ENCODE data around the gene HAND1. TPM values are rescaled to one million over a fixed set of nuclear protein-coding genes. Genes with fewer than 3 reads are reported as not detected.
"Not testable (repeated sequence)": the region's sequence is repeated elsewhere in the genome, so short reads cannot be mapped to it uniquely, and the experiment has no call there.

HAND1 gene
- polyA plus RNA-seq, 3 donors from 2014 or later: not detected

- not testable (repeated sequence) for H3K4me3 Mint-ChIP-seq, DNase-seq, H3K27ac Mint-ChIP-seq, H3K36me3 Mint-ChIP-seq, H3K9me3 Mint-ChIP-seq
- H3K4me1 Mint-ChIP-seq: peaks cover 14% of the 10 kb centered on the region in 2 donors
- peaks cover 1 to 16% (median 3%) of the 10 kb centered on the region in 3 donors for H3K27me3 Mint-ChIP-seq (ENCODE audit: low read depth in 3 of 3)
Observed at GRCh38 chr5:154515488-154515887, 37.5 kb upstream of the HAND1 start.

- no peak for DNase-seq
- Mint-ChIP-seq H3K27me3 (ENCODE audit: low read depth in 3 of 3) (peaks cover 1 to 17% (median 6%) of the 10 kb centered on the region in 3 donors), H3K4me1 (peaks cover 14% of the 10 kb centered on the region in 2 donors), H3K36me3 (peaks cover 0 to 3% (median 0%) of the 10 kb centered on the region in 3 donors), H3K9me3 (no peaks in the 10 kb centered on the region), H3K27ac (no peak overlapping the region), H3K4me3 (peak overlapping the region in 1 of 5 donors; percentile 4)
Observed at GRCh38 chr5:154514331-154514730, 36.3 kb upstream of the HAND1 start.

GRCh38 chr5:154513669-154514084, 35.6 kb upstream of the HAND1 start:
- H3K27me3 Mint-ChIP-seq (ENCODE audit: low read depth in 3 of 3): peaks cover 1 to 22% (median 5%) of the 10 kb centered on the region in 3 donors
- H3K4me3 Mint-ChIP-seq: peak overlapping the region in 3 of 5 donors; percentile 5 to 46 (median 46)
- H3K4me1 Mint-ChIP-seq: peaks cover 14% of the 10 kb centered on the region in 2 donors
- H3K9me3 Mint-ChIP-seq: no peaks in the 10 kb centered on the region
- H3K27ac Mint-ChIP-seq: no peak overlapping the region
- peaks cover 0 to 3% (median 0%) of the 10 kb centered on the region in 3 donors for H3K36me3 Mint-ChIP-seq
- no peak for DNase-seq

- peaks cover 0 to 3% (median 0%) of the 10 kb centered on the region in 3 donors for H3K36me3 Mint-ChIP-seq
- H3K27me3 Mint-ChIP-seq (ENCODE audit: low read depth in 3 of 3): peaks cover 1 to 22% (median 8%) of the 10 kb centered on the region in 3 donors
- no peak for DNase-seq
- no peak overlapping the region for H3K27ac Mint-ChIP-seq
- H3K4me1 Mint-ChIP-seq: peaks cover 20 to 21% of the 10 kb centered on the region in 2 donors
- no peak overlapping the region for H3K4me3 Mint-ChIP-seq
- no peaks in the 10 kb centered on the region for H3K9me3 Mint-ChIP-seq
Observed at GRCh38 chr5:154511984-154512383, 34.0 kb upstream of the HAND1 start.

- Mint-ChIP-seq H3K4me3 (no peak overlapping the region), H3K27me3 (ENCODE audit: low read depth in 3 of 3) (peaks cover 3 to 21% (median 10%) of the 10 kb centered on the region in 3 donors), H3K36me3 (peaks cover 0 to 3% (median 0%) of the 10 kb centered on the region in 3 donors), H3K4me1 (peaks cover 20 to 21% of the 10 kb centered on the region in 2 donors), H3K9me3 (no peaks in the 10 kb centered on the region), H3K27ac (no peak overlapping the region)
- DNase-seq: no peak
Observed at GRCh38 chr5:154509784-154510555, 31.9 kb upstream of the HAND1 start.

- Mint-ChIP-seq H3K27me3 (ENCODE audit: low read depth in 3 of 3) (peaks cover 8 to 13% (median 9%) of the 10 kb centered on the region in 3 donors), H3K27ac (no peak overlapping the region), H3K36me3 (peaks cover 0 to 6% (median 0%) of the 10 kb centered on the region in 3 donors), H3K4me1 (peaks cover 12 to 15% of the 10 kb centered on the region in 2 donors), H3K9me3 (no peaks in the 10 kb centered on the region), H3K4me3 (no peak overlapping the region)
- peak; percentile 14 to 29 (median 20) for DNase-seq
Observed at GRCh38 chr5:154508114-154508513, 30.1 kb upstream of the HAND1 start.

- Mint-ChIP-seq H3K27ac (no peak overlapping the region), H3K4me1 (peaks cover 20 to 26% of the 10 kb centered on the region in 2 donors), H3K36me3 (peaks cover 0 to 6% (median 0%) of the 10 kb centered on the region in 3 donors), H3K9me3 (no peaks in the 10 kb centered on the region), H3K4me3 (no peak overlapping the region), H3K27me3 (ENCODE audit: low read depth in 3 of 3) (peaks cover 8 to 20% (median 13%) of the 10 kb centered on the region in 3 donors)
- no peak for DNase-seq
Observed at GRCh38 chr5:154506716-154507080, 28.7 kb upstream of the HAND1 start.

GRCh38 chr5:154506049-154506715, 28.2 kb upstream of the HAND1 start:
- Mint-ChIP-seq H3K9me3 (no peaks in the 10 kb centered on the region), H3K27me3 (ENCODE audit: low read depth in 3 of 3) (peaks cover 10 to 22% (median 13%) of the 10 kb centered on the region in 3 donors)

GRCh38 chr5:154505567-154505966, 27.5 kb upstream of the HAND1 start:
- H3K27ac Mint-ChIP-seq: no peak overlapping the region
- H3K4me1 Mint-ChIP-seq: peaks cover 21 to 26% of the 10 kb centered on the region in 2 donors
- peaks cover 10 to 24% (median 13%) of the 10 kb centered on the region in 3 donors for H3K27me3 Mint-ChIP-seq (ENCODE audit: low read depth in 3 of 3)
- no peak overlapping the region for H3K4me3 Mint-ChIP-seq
- peaks cover 0 to 6% (median 0%) of the 10 kb centered on the region in 3 donors for H3K36me3 Mint-ChIP-seq
- DNase-seq: no peak
- H3K9me3 Mint-ChIP-seq: no peaks in the 10 kb centered on the region

More at GRCh38 chr5:154506049-154506715, 28.2 kb upstream of the HAND1 start:
- H3K36me3 Mint-ChIP-seq: peaks cover 0 to 6% (median 0%) of the 10 kb centered on the region in 3 donors
- H3K27ac Mint-ChIP-seq: no peak overlapping the region
- H3K4me1 Mint-ChIP-seq: peaks cover 20 to 26% of the 10 kb centered on the region in 2 donors
- no peak for DNase-seq
- H3K4me3 Mint-ChIP-seq: no peak overlapping the region

GRCh38 chr5:154503698-154504039, 25.6 kb upstream of the HAND1 start:
- Mint-ChIP-seq H3K4me1 (peaks cover 21 to 26% of the 10 kb centered on the region in 2 donors), H3K27me3 (ENCODE audit: low read depth in 3 of 3) (peaks cover 4 to 24% (median 10%) of the 10 kb centered on the region in 3 donors), H3K4me3 (peak overlapping the region; percentile 38 to 64 (median 61)), H3K9me3 (no peaks in the 10 kb centered on the region), H3K36me3 (peaks cover 0 to 3% (median 0%) of the 10 kb centered on the region in 3 donors), H3K27ac (no peak overlapping the region)
- DNase-seq: no peak

- Mint-ChIP-seq H3K4me1 (peaks cover 16 to 18% of the 10 kb centered on the region in 2 donors), H3K27me3 (ENCODE audit: low read depth in 3 of 3) (peaks cover 4 to 27% (median 8%) of the 10 kb centered on the region in 3 donors), H3K27ac (no peak overlapping the region), H3K4me3 (no peak overlapping the region), H3K36me3 (peaks cover 0 to 3% (median 0%) of the 10 kb centered on the region in 3 donors), H3K9me3 (no peaks in the 10 kb centered on the region)
- DNase-seq: no peak
Observed at GRCh38 chr5:154502180-154502579, 24.2 kb upstream of the HAND1 start.

GRCh38 chr5:154501566-154501965, 23.5 kb upstream of the HAND1 start:
- Mint-ChIP-seq H3K27ac (no peak overlapping the region), H3K4me3 (no peak overlapping the region), H3K9me3 (no peaks in the 10 kb centered on the region), H3K36me3 (peaks cover 0 to 3% (median 0%) of the 10 kb centered on the region in 3 donors), H3K4me1 (peaks cover 16 to 18% of the 10 kb centered on the region in 2 donors), H3K27me3 (ENCODE audit: low read depth in 3 of 3) (peaks cover 3 to 25% (median 5%) of the 10 kb centered on the region in 3 donors)
- DNase-seq: no peak

- H3K27me3 Mint-ChIP-seq (ENCODE audit: low read depth in 3 of 3): peaks cover 5 to 33% (median 10%) of the 10 kb centered on the region in 3 donors
- DNase-seq: no peak
- H3K27ac Mint-ChIP-seq: no peak overlapping the region
- peaks cover 16 to 18% of the 10 kb centered on the region in 2 donors for H3K4me1 Mint-ChIP-seq
- no peak overlapping the region for H3K4me3 Mint-ChIP-seq
- H3K9me3 Mint-ChIP-seq: no peaks in the 10 kb centered on the region
- H3K36me3 Mint-ChIP-seq: peaks cover 0 to 3% (median 0%) of the 10 kb centered on the region in 3 donors
Observed at GRCh38 chr5:154498994-154499393, 21.0 kb upstream of the HAND1 start.

GRCh38 chr5:154498591-154498990, 20.6 kb upstream of the HAND1 start:
- no peaks in the 10 kb centered on the region for H3K9me3 Mint-ChIP-seq
- peak overlapping the region in 1 of 6 donors; percentile 8 for H3K27ac Mint-ChIP-seq
- H3K4me1 Mint-ChIP-seq: peaks cover 14 to 15% of the 10 kb centered on the region in 2 donors
- H3K36me3 Mint-ChIP-seq: peaks cover 0 to 1% (median 0%) of the 10 kb centered on the region in 3 donors
- peaks cover 3 to 33% (median 12%) of the 10 kb centered on the region in 3 donors for H3K27me3 Mint-ChIP-seq (ENCODE audit: low read depth in 3 of 3)
- no peak overlapping the region for H3K4me3 Mint-ChIP-seq
- no peak for DNase-seq

Data from immature natural killer cell (primary cell).